SK-N-SH (cell line): ENCODE results near the gene SLC37A1. TPM values are rescaled to one million over a fixed set of nuclear protein-coding genes. Genes with fewer than 3 reads are reported as not detected.

ENCODE experiments used
- CTCF ChIA-PET: fragments of 300-600, 350-600 bp; formaldehyde crosslinking; extraction: SDS; loops from one replicate; lab custom pipeline; 2021; lab: Yijun Ruan, JAX
- POLR2A ChIA-PET: fragments of 350-600 bp; sonication (Branson Sonifier 250); formaldehyde crosslinking; extraction: SDS; loops from one replicate; lab custom pipeline; 2020; ENCODE audit warnings: antibody characterized with exemption, inconsistent platforms; lab: Yijun Ruan, JAX
- DNase-seq: peaks from one replicate; pipeline ENCODE4 v3.0.0; 2012
- H2AFZ ChIP-seq: fragments of 200-600 bp; sonication (generic); 2 replicates; pipeline ENCODE4 v1.8.1; 2016; ENCODE audit warnings: antibody characterized with exemption, mild to moderate bottlenecking, low read depth
- H3F3A ChIP-seq: fragments of 200-600 bp; sonication (generic); replicated peaks from 2 replicates; pipeline ENCODE3; 2016; ENCODE audit warnings: antibody characterized with exemption, mild to moderate bottlenecking; ENCODE audit not compliant: insufficient read depth
- H3K27ac ChIP-seq, 2 experiments: fragments of 200-500 bp in 1 of 2; fragments of 200-600 bp in 1 of 2; sonication (Bioruptor generic) in 1 of 2; sonication (generic), shearing (Covaris generic) in 1 of 2; 2 replicates each; pipeline versions ENCODE4 v1.5.1 to v1.6.1; 2014 to 2016; ENCODE audit warnings: low read depth in 2 of 2, inconsistent platforms in 1 of 2, low read length in 1 of 2, mild to moderate bottlenecking in 1 of 2, mixed read lengths in 1 of 2
- H3K27me3 ChIP-seq: fragments of 200-600 bp; sonication (generic), shearing (Covaris generic); 2 replicates; pipeline ENCODE4 v1.6.1; 2016; ENCODE audit warnings: mixed run types; ENCODE audit not compliant: insufficient read depth
- H3K36me3 ChIP-seq, 2 experiments: fragments of 200-500 bp in 1 of 2; fragments of 200-600 bp in 1 of 2; sonication (Bioruptor generic) in 1 of 2; sonication (generic) in 1 of 2; replicated peaks in 1 of 2; 2 replicates each; pipeline versions ENCODE3 to v1.5.1; 2014 to 2016; ENCODE audit warnings: low read length in 1 of 2, mild to moderate bottlenecking in 1 of 2; ENCODE audit not compliant: insufficient read depth in 2 of 2, control insufficient read depth in 1 of 2
- H3K4me1 ChIP-seq, 2 experiments: fragments of 200-500 bp in 1 of 2; fragments of 200-600 bp in 1 of 2; sonication (Bioruptor generic) in 1 of 2; sonication (generic), shearing (Covaris generic) in 1 of 2; 2 replicates each; pipeline versions ENCODE4 v1.5.1 to v1.6.1; 2014 to 2016; ENCODE audit warnings: low read depth in 1 of 2, low read length in 1 of 2, mixed run types in 1 of 2; ENCODE audit not compliant: insufficient read depth in 2 of 2, control insufficient read depth in 1 of 2
- H3K4me2 ChIP-seq: fragments of 200-600 bp; sonication (generic), shearing (Covaris generic); 2 replicates; pipeline ENCODE4 v1.6.1; 2017; ENCODE audit warnings: mixed run types
- H3K4me3 ChIP-seq, 2 experiments: fragments of 200-500 bp in 1 of 2; fragments of 200-600 bp in 1 of 2; sonication (Bioruptor generic) in 1 of 2; sonication (generic), shearing (Covaris generic) in 1 of 2; 2 replicates each; pipeline versions ENCODE4 v1.5.1 to v1.8.1; 2014 to 2016; ENCODE audit warnings: low read depth in 2 of 2, inconsistent platforms in 1 of 2, low read length in 1 of 2, mild to moderate bottlenecking in 1 of 2, mixed read lengths in 1 of 2, moderate library complexity in 1 of 2
- H3K79me2 ChIP-seq: fragments of 200-600 bp; sonication (generic); 2 replicates; pipeline ENCODE4 v1.8.1; 2017; ENCODE audit warnings: mild to moderate bottlenecking; ENCODE audit not compliant: insufficient read depth
- H3K9ac ChIP-seq: fragments of 200-600 bp; sonication (generic); 2 replicates; pipeline ENCODE4 v1.6.1; 2017; ENCODE audit warnings: mixed run types
- H3K9me2 ChIP-seq: fragments of 200-600 bp; sonication (generic); 2 replicates; pipeline ENCODE4 v1.6.1; 2017; ENCODE audit warnings: mixed run types
- H3K9me3 ChIP-seq: fragments of 200-600 bp; sonication (generic); 2 replicates; pipeline ENCODE4 v1.6.1; 2017; ENCODE audit warnings: mixed run types, mild to moderate bottlenecking, moderate library complexity
- H4K20me1 ChIP-seq: fragments of 200-600 bp; sonication (generic); 2 replicates; pipeline ENCODE4 v1.6.1; 2017; ENCODE audit warnings: mild to moderate bottlenecking, mixed run types; ENCODE audit not compliant: insufficient read depth
- CHD2 ChIP-seq: fragments of 150-350 bp; IDR thresholded peaks from 2 replicates; pipeline ENCODE4 v1.6.1; 2018; ENCODE audit warnings: low read length; ENCODE audit not compliant: partially characterized antibody
- ELF1 ChIP-seq: IDR thresholded peaks from 2 replicates; pipeline ENCODE4 v1.4.0; 2012
- EP300 ChIP-seq, 2 experiments: IDR thresholded peaks; 2 replicates each; pipeline versions ENCODE4 v1.4.0 to v1.6.1; 2012; ENCODE audit warnings: borderline replicate concordance in 1 of 2, low read depth in 1 of 2, low read length in 1 of 2
- EZH2phosphoT487 ChIP-seq: fragments of 200-600 bp; sonication (generic); IDR thresholded peaks from 2 replicates; pipeline ENCODE4 v1.6.1; 2017; ENCODE audit warnings: low read depth, mixed run types, mild to moderate bottlenecking, antibody characterized with exemption, moderate library complexity, borderline replicate concordance
- FOSL2 ChIP-seq: IDR thresholded peaks from 2 replicates; pipeline ENCODE4 v1.4.0; 2012; ENCODE audit warnings: low read depth, mild to moderate bottlenecking, moderate library complexity, borderline replicate concordance
- FOXJ3 ChIP-seq: sonication (generic); formaldehyde crosslinking; IDR thresholded peaks from 2 replicates; pipeline ENCODE4 v1.5.1; 2020; ENCODE audit warnings: mild to moderate bottlenecking, missing genetic modification reagents
- MEF2A ChIP-seq: IDR thresholded peaks from 2 replicates; pipeline ENCODE4 v1.4.0; 2012; ENCODE audit warnings: low read depth, borderline replicate concordance
- MXI1 ChIP-seq: IDR thresholded peaks from 2 replicates; pipeline ENCODE4 v1.6.1; 2012; ENCODE audit warnings: mild to moderate bottlenecking, low read depth, low read length, improper control_type of control experiment
- NFIC ChIP-seq: IDR thresholded peaks from 2 replicates; pipeline ENCODE4 v1.4.0; 2012; ENCODE audit warnings: borderline replicate concordance
- NRF1 ChIP-seq: IDR thresholded peaks from 2 replicates; pipeline ENCODE4 v1.6.1; 2012; ENCODE audit warnings: low read depth, mild to moderate bottlenecking, low read length
- POLR2AphosphoS5 ChIP-seq: IDR thresholded peaks from 2 replicates; pipeline ENCODE4 v1.6.1; 2012; ENCODE audit warnings: low read depth, low read length
- RAD21 ChIP-seq: IDR thresholded peaks from 2 replicates; pipeline ENCODE4 v1.6.1; 2012; ENCODE audit warnings: mild to moderate bottlenecking, low read length
- RCOR1 ChIP-seq: fragments of 150-350 bp; IDR thresholded peaks from 2 replicates; pipeline ENCODE4 v1.6.1; 2017; ENCODE audit warnings: antibody characterized with exemption, low read length
- REST ChIP-seq: IDR thresholded peaks from 2 replicates; pipeline ENCODE4 v1.6.1; 2012; ENCODE audit warnings: mild to moderate bottlenecking, low read depth, low read length, moderate library complexity
- RFX5 ChIP-seq: IDR thresholded peaks from 2 replicates; pipeline ENCODE4 v1.6.1; 2012; ENCODE audit warnings: mild to moderate bottlenecking, improper control_type of control experiment, low read length
- RXRA ChIP-seq: IDR thresholded peaks from 2 replicates; pipeline ENCODE4 v1.4.0; 2012; ENCODE audit warnings: low read depth, mild to moderate bottlenecking, borderline replicate concordance
- SMC3 ChIP-seq: IDR thresholded peaks from 2 replicates; pipeline ENCODE4 v1.6.1; 2012; ENCODE audit warnings: low read depth, low read length, improper control_type of control experiment
- TAF1 ChIP-seq: IDR thresholded peaks from 2 replicates; pipeline ENCODE4 v1.6.1; 2012; ENCODE audit warnings: low read depth, mild to moderate bottlenecking, low read length, moderate library complexity, borderline replicate concordance
- TCF12 ChIP-seq: IDR thresholded peaks from 2 replicates; pipeline ENCODE4 v1.4.0; 2012
- TEAD4 ChIP-seq: IDR thresholded peaks from 2 replicates; pipeline ENCODE4 v1.4.0; 2012; ENCODE audit warnings: mild to moderate bottlenecking, borderline replicate concordance; ENCODE audit not compliant: insufficient read depth
- USF1 ChIP-seq: IDR thresholded peaks from 2 replicates; pipeline ENCODE4 v1.4.0; 2012; ENCODE audit warnings: low read depth, borderline replicate concordance
- USF2 ChIP-seq: fragments of 150-350 bp; IDR thresholded peaks from 2 replicates; pipeline ENCODE4 v1.6.1; 2017; ENCODE audit warnings: antibody characterized with exemption, low read length, low read depth, borderline replicate concordance
- YY1 ChIP-seq: IDR thresholded peaks from 2 replicates; pipeline ENCODE4 v1.4.0; 2012; ENCODE audit warnings: low read depth, mild to moderate bottlenecking
- ZBTB33 ChIP-seq: IDR thresholded peaks from 2 replicates; pipeline ENCODE4 v1.4.0; 2012; ENCODE audit warnings: low read depth, borderline replicate concordance
- WGBS: methylation state at CpG from one replicate; pipeline ENCODE4 v1.1.6; 2017; ENCODE audit warnings: low lambda C conversion rate; 5-methylcytosine and 5-hydroxymethylcytosine counted together
- polyA plus RNA-seq, 3 experiments: library from polyadenylated mRNA; depleted of rRNA; stranded (reverse); fragments of >200 nt; gene quantifications; 2 replicates each; pipeline ENCODE4 v1.2.3, GENCODE V29; 2012

SLC37A1 gene
- polyA plus RNA-seq, 1 of the 3 experiments (the other 2 are of a cell fraction) = 2.8 TPM

GRCh38 chr21:42548687-42549406 is 35.2 kb downstream of the SLC37A1 start (continued):
- TF ChIP-seq TAF1 (no peak), RAD21 (no peak), MEF2A (no peak), USF1 (no peak), EZH2phosphoT487 (no peak), FOXJ3 (no peak), SMC3 (no peak), RXRA (no peak), TCF12 (no peak), ELF1 (no peak), POLR2AphosphoS5 (no peak)

- Histone ChIP-seq H3K79me2 (no peaks in the 10 kb centered on the region), H2AFZ (no peak overlapping the region), H4K20me1 (no peaks in the 10 kb centered on the region), H3K9me2 (no peaks in the 10 kb centered on the region), H3K9me3 (no peaks in the 10 kb centered on the region), H3F3A (no peaks in the 10 kb centered on the region), H3K4me1 (no peaks in the 10 kb centered on the region; a peak in 1 of 4 replicates), H3K9ac (no peak overlapping the region), H3K27me3 (no peaks in the 10 kb centered on the region), H3K27ac (no peak overlapping the region), H3K4me2 (no peak overlapping the region), H3K36me3 (no peaks in the 10 kb centered on the region), H3K4me3 (no peak overlapping the region)
- DNase-seq = no peak
- TF ChIP-seq MXI1 (no peak), RFX5 (no peak), USF2 (no peak), TEAD4 (no peak), NRF1 (no peak), RCOR1 (no peak), YY1 (no peak), CHD2 (no peak), RAD21 (no peak), FOXJ3 (no peak), MEF2A (no peak), ZBTB33 (no peak), EZH2phosphoT487 (no peak), TCF12 (no peak), REST (no peak), NFIC (no peak), TAF1 (no peak), FOSL2 (no peak), EP300 (IDR thresholded peaks at IDR 0.05; ENCODE audit: borderline replicate concordance in 1 of 2, low read depth in 1 of 2, low read length in 1 of 2) (no peak)
- 62% methylated on average over 3 of the region's 3 CpGs for WGBS
- POLR2A ChIA-PET = no interaction called here
- CTCF ChIA-PET = interaction anchor here (2.0 kb wide), 1 partner anchor 405 kb away, joined by 5 read pairs; no protein-coding TSS in a partner anchor
Measured at GRCh38 chr21:42550817-42551216, 37.2 kb downstream of the SLC37A1 start.
